MM.1S (cell line): Measurements from ENCODE around the gene NYAP2.

ENCODE experiments used
- DNase-seq: peaks from one replicate; pipeline ENCODE4 v3.0.0-alpha.2; 2015
- H2AFZ ChIP-seq: fragments of 300-600 bp; sonication (generic); 2 replicates; pipeline ENCODE4 v1.6.0; 2016; ENCODE audit warnings: antibody characterized with exemption, low read length
- H3F3A ChIP-seq: fragments of 300-600 bp; sonication (generic); 2 replicates; pipeline ENCODE4 v1.6.1; 2016; ENCODE audit warnings: mild to moderate bottlenecking, antibody characterized with exemption, low read length, moderate library complexity, mixed read lengths; ENCODE audit not compliant: insufficient read depth
- H3K27ac ChIP-seq: fragments of 300-600 bp; sonication (generic); 2 replicates; pipeline ENCODE4 v1.5.1; 2016; ENCODE audit warnings: mild to moderate bottlenecking, low read length
- H3K27me3 ChIP-seq: fragments of 300-600 bp; sonication (generic); replicated peaks from 2 replicates; pipeline ENCODE4 v1.6.0; 2016; ENCODE audit warnings: low read length; ENCODE audit not compliant: insufficient read depth
- H3K36me3 ChIP-seq: fragments of 300-600 bp; sonication (generic); replicated peaks from 2 replicates; pipeline ENCODE4 v1.6.1; 2016; ENCODE audit warnings: mild to moderate bottlenecking, low read length, mixed read lengths; ENCODE audit not compliant: insufficient read depth
- H3K4me1 ChIP-seq: fragments of 300-600 bp; sonication (generic); 2 replicates; pipeline ENCODE4 v1.6.1; 2016; ENCODE audit warnings: low read length, mixed read lengths
- H3K4me2 ChIP-seq: fragments of 300-600 bp; sonication (generic); 2 replicates; pipeline ENCODE4 v1.6.0; 2016; ENCODE audit warnings: low read depth, low read length
- H3K4me3 ChIP-seq: fragments of 300-600 bp; sonication (generic); 2 replicates; pipeline ENCODE4 v1.5.1; 2016; ENCODE audit warnings: low read length, mixed read lengths
- H3K79me2 ChIP-seq: fragments of 300-600 bp; sonication (generic); 2 replicates; pipeline ENCODE4 v1.6.1; 2016; ENCODE audit warnings: mixed run types, low read length, mixed read lengths
- H3K9ac ChIP-seq: fragments of 300-600 bp; sonication (generic); 2 replicates; pipeline ENCODE4 v1.6.1; 2016; ENCODE audit warnings: low read length, mixed read lengths
- H3K9me2 ChIP-seq: fragments of 300-600 bp; sonication (generic); replicated peaks from 2 replicates; pipeline ENCODE4 v1.6.1; 2016; ENCODE audit warnings: mild to moderate bottlenecking, low read length, mixed read lengths; ENCODE audit not compliant: insufficient read depth
- H3K9me3 ChIP-seq: fragments of 300-600 bp; sonication (generic); replicated peaks from 2 replicates; pipeline ENCODE4 v1.6.1; 2016; ENCODE audit warnings: mild to moderate bottlenecking, low read length, mixed read lengths; ENCODE audit not compliant: insufficient read depth
- H4K20me1 ChIP-seq: fragments of 300-600 bp; sonication (generic); 2 replicates; pipeline ENCODE4 v1.6.1; 2016; ENCODE audit warnings: mild to moderate bottlenecking, low read length, moderate library complexity, mixed read lengths; ENCODE audit not compliant: insufficient read depth
- EZH2 ChIP-seq: fragments of 300-600 bp; sonication (generic); optimal IDR thresholded peaks from 2 replicates; pipeline ENCODE3; 2017; ENCODE audit warnings: low read depth, mild to moderate bottlenecking, antibody characterized with exemption, low read length, mixed read lengths
- EZH2phosphoT487 ChIP-seq: fragments of 300-600 bp; sonication (generic); IDR thresholded peaks from 2 replicates; pipeline ENCODE4 v1.6.1; 2018; ENCODE audit warnings: antibody characterized with exemption, low read length
- TF ChIP-seq, protein P1 (sequence below): fragments of 300-600 bp; sonication (generic); IDR thresholded peaks from 2 replicates; pipeline ENCODE4 v1.5.1; 2016; ENCODE audit warnings: antibody characterized with exemption, low read length, mixed read lengths

Gene NYAP2

DNA sequence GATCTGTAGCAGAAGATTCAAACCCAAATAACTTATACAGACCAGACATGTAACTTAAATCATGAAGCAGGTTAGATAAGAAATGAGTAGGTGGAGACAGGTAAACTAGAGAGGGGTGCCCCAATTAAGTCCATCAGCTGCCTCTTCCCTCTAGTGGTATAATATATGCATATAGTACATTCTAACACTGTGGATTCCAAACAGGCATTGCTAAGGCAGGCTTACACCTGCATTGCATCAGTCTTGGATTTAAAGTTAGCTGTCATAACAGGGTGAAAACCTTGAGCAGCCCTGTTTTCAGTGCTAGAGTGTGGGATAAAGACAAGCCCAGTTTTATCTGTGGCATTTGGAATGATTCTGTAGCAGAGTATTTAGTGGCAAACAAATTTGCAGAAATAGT, 63.4 kb downstream of the NYAP2 start:
- Histone ChIP-seq H4K20me1 (no peaks in the 10 kb centered on the region), H3K4me1 (peaks cover 20% of the 10 kb centered on the region), H3K27ac (no peak overlapping the region), H3K4me2 (no peak overlapping the region), H3K4me3 (no peak overlapping the region), H3F3A (peaks cover 3% of the 10 kb centered on the region; the same call in 1 of the 2 replicates), H3K9ac (no peak overlapping the region), H3K36me3 (no peaks in the 10 kb centered on the region), H3K27me3 (no peaks in the 10 kb centered on the region), H3K79me2 (no peaks in the 10 kb centered on the region), H3K9me2 (no peaks in the 10 kb centered on the region), H2AFZ (no peak overlapping the region), H3K9me3 (no peaks in the 10 kb centered on the region)
- TF ChIP-seq EZH2 (no peak), EZH2phosphoT487 (no peak)
- DNase-seq = no peak

DNA sequence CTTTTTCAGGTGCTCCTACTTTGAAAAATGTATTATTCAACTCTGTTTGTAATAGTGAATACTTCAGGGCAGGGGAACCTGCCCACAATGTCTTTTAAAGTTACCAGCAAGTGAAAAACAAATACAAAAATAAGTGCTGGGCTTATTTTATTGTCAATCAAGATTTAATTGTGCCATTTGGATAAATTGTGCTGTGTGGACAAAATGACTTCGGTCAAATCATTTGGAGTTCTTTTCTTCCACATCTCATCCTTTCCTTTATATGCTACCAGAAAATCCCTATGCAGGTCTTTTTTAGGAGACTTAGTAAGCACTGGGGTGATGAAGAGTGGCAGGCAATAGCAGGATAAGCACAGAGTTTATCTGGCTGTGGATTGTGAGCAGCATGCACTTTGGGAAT, 63.9 kb downstream of the NYAP2 start:
- Histone ChIP-seq H3K9me2 (no peaks in the 10 kb centered on the region), H4K20me1 (no peaks in the 10 kb centered on the region), H3K9me3 (no peaks in the 10 kb centered on the region), H3F3A (peaks cover 3% of the 10 kb centered on the region; the same call in 1 of the 2 replicates), H3K36me3 (no peaks in the 10 kb centered on the region), H3K4me3 (no peak overlapping the region), H3K4me1 (peaks cover 19% of the 10 kb centered on the region), H2AFZ (no peak overlapping the region), H3K79me2 (no peaks in the 10 kb centered on the region), H3K27me3 (no peaks in the 10 kb centered on the region), H3K4me2 (no peak overlapping the region), H3K9ac (no peak overlapping the region), H3K27ac (no peak overlapping the region)
- no peak for DNase-seq
- TF ChIP-seq, protein P1, sequence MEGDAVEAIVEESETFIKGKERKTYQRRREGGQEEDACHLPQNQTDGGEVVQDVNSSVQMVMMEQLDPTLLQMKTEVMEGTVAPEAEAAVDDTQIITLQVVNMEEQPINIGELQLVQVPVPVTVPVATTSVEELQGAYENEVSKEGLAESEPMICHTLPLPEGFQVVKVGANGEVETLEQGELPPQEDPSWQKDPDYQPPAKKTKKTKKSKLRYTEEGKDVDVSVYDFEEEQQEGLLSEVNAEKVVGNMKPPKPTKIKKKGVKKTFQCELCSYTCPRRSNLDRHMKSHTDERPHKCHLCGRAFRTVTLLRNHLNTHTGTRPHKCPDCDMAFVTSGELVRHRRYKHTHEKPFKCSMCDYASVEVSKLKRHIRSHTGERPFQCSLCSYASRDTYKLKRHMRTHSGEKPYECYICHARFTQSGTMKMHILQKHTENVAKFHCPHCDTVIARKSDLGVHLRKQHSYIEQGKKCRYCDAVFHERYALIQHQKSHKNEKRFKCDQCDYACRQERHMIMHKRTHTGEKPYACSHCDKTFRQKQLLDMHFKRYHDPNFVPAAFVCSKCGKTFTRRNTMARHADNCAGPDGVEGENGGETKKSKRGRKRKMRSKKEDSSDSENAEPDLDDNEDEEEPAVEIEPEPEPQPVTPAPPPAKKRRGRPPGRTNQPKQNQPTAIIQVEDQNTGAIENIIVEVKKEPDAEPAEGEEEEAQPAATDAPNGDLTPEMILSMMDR = no peak
- TF ChIP-seq EZH2phosphoT487 (no peak), EZH2 (no peak)

DNA sequence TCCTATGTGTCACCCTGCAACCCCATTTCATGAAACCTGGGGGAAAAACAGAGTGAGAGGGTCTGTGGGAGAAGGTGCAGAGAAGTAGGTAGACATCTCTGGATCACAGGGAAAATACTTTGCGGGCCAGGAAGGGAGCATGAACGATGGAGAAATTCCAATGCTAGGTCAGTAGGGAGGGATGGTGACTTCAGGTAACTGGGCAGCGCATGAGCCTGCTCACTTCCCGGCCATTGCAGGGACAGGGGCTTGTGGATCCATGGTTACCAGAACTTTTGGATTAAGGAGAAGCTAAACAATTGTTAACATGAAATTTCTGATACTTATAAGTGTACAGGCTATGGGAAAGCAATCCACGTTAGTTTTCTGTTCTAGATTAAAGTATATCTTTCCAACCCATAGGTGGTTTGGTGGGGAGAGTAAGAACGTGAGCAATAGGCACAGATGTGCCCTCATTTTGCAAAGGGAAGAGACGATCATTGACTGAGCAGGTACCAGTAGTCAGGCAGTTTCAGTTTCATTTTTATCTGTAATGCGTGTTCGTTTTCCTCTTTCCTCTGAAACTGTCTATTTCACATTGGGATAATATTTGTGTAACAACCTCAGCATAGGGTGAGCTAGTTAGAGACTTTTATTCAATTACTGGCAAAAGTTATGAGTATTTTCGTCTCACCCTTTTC, 65.0 kb downstream of the NYAP2 start:
- no peaks in the 10 kb centered on the region for H3K9me2 ChIP-seq
- H3F3A ChIP-seq = peaks cover 3% of the 10 kb centered on the region; the same call in 1 of the 2 replicates
- no peaks in the 10 kb centered on the region for H3K27me3 ChIP-seq
- H3K4me3 ChIP-seq = peak overlapping the region; percentile 52
- H3K27ac ChIP-seq = peak overlapping the region; percentile 47; the same call in 1 of the 2 replicates
- peaks cover 11% of the 10 kb centered on the region for H3K4me1 ChIP-seq
- peak overlapping the region; percentile 75 for H2AFZ ChIP-seq
- TF ChIP-seq, protein P1 = no peak
- TF ChIP-seq EZH2 (no peak), EZH2phosphoT487 (no peak)
- no peaks in the 10 kb centered on the region for H4K20me1 ChIP-seq
- H3K79me2 ChIP-seq = no peaks in the 10 kb centered on the region
- no peaks in the 10 kb centered on the region for H3K36me3 ChIP-seq
- peak overlapping the region; percentile 91 for H3K4me2 ChIP-seq
- H3K9ac ChIP-seq = peak overlapping the region; percentile 23; the same call in 1 of the 2 replicates
- no peaks in the 10 kb centered on the region for H3K9me3 ChIP-seq
- peak; percentile 76 for DNase-seq

DNA sequence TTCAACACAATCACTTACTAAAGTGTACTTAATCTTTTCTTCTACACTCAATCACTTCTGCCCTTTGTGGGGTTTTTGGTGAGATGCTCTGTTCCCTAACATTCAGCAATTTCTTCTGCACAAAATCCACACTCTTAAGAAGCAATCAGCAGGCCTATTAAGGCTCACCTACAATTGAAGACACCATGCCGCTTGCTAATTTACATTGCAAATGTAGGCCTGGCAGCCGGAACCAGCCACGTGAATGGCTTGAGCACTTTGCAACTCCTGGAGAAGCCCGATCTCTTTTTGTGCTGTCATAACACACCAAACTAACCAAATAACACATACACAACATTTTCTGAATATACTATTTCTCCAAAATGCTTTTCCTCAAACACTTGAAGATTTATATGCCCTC, 66.3 kb downstream of the NYAP2 start:
- no peak for TF ChIP-seq EZH2
- TF ChIP-seq, protein P1 = no peak

More for the DNA sequence above, 66.3 kb downstream of the NYAP2 start:
- no peak overlapping the region for H3K4me3 ChIP-seq
- no peaks in the 10 kb centered on the region for H4K20me1 ChIP-seq
- H3K36me3 ChIP-seq = no peaks in the 10 kb centered on the region
- H3K9me3 ChIP-seq = no peaks in the 10 kb centered on the region
- no peak overlapping the region for H3K27ac ChIP-seq
- H3K4me1 ChIP-seq = peaks cover 11% of the 10 kb centered on the region
- no peaks in the 10 kb centered on the region for H3K9me2 ChIP-seq
- H3K79me2 ChIP-seq = no peaks in the 10 kb centered on the region
- peaks cover 3% of the 10 kb centered on the region; the same call in 1 of the 2 replicates for H3F3A ChIP-seq
- no peak overlapping the region for H2AFZ ChIP-seq
- no peak overlapping the region for H3K4me2 ChIP-seq
- H3K27me3 ChIP-seq = no peaks in the 10 kb centered on the region
- no peak overlapping the region for H3K9ac ChIP-seq
- DNase-seq = no peak
